ENCODE measurements around the gene VWF.

DNA sequence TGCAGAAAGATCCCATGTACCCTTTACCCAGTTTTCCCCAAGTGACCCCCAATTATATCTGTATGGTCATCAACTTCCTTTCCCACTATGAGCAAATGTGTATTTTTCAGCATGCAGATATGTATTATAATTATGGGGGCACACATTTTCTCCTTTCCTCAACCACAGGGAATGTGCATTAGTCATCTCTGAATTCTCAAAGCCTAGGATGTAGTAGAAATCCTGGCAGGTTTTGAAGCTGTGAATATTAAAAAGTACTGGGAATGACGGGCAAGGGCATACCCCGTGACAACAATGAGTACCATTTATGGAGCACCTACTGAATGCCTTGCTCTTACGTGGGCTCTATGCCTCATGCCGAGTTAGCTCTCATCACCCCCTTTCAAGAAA, 71.5 kb downstream of the VWF start:
- no peak for TF ChIP-seq POLR2AphosphoS5 (IDR thresholded peaks at IDR 0.05)
- TF ChIP-seq EP300 (IDR thresholded peaks at IDR 0.05), result no peak
- TF ChIP-seq, protein P1, sequence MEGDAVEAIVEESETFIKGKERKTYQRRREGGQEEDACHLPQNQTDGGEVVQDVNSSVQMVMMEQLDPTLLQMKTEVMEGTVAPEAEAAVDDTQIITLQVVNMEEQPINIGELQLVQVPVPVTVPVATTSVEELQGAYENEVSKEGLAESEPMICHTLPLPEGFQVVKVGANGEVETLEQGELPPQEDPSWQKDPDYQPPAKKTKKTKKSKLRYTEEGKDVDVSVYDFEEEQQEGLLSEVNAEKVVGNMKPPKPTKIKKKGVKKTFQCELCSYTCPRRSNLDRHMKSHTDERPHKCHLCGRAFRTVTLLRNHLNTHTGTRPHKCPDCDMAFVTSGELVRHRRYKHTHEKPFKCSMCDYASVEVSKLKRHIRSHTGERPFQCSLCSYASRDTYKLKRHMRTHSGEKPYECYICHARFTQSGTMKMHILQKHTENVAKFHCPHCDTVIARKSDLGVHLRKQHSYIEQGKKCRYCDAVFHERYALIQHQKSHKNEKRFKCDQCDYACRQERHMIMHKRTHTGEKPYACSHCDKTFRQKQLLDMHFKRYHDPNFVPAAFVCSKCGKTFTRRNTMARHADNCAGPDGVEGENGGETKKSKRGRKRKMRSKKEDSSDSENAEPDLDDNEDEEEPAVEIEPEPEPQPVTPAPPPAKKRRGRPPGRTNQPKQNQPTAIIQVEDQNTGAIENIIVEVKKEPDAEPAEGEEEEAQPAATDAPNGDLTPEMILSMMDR (IDR thresholded peaks at IDR 0.05), result no peak
- TF ChIP-seq POLR2A (IDR thresholded peaks at IDR 0.05; ENCODE audit: low read depth), result no peak
